ENCODE data around the gene ADAMTS12. TPM values are rescaled to one million over a fixed set of nuclear protein-coding genes. Genes with fewer than 3 reads are reported as not detected.

The ADAMTS12 gene
- total RNA-seq, 6 experiments from 2014 or later, result 42.2 to 49.7 (median 47.2) TPM

- no peak overlapping the region for H3K4me3 Mint-ChIP-seq
- H3K27me3 Mint-ChIP-seq (ENCODE audit: insufficient read depth), result peaks cover 2% of the 10 kb centered on the region; the same call in 1 of the 2 replicates
- DNase-seq, result no peak
- no peaks in the 10 kb centered on the region for H3K9me3 Mint-ChIP-seq
- peaks cover 48% of the 10 kb centered on the region for H3K4me1 Mint-ChIP-seq (ENCODE audit: low read depth)
- no peak for TF ChIP-seq CTCF (IDR thresholded peaks at IDR 0.05)
- no peak overlapping the region for H3K27ac Mint-ChIP-seq
- peaks cover 18% of the 10 kb centered on the region for H3K36me3 Mint-ChIP-seq (ENCODE audit: low read depth)
Measured at GRCh38 chr5:33721491-33722200, 170.1 kb downstream of the ADAMTS12 start.

DNA sequence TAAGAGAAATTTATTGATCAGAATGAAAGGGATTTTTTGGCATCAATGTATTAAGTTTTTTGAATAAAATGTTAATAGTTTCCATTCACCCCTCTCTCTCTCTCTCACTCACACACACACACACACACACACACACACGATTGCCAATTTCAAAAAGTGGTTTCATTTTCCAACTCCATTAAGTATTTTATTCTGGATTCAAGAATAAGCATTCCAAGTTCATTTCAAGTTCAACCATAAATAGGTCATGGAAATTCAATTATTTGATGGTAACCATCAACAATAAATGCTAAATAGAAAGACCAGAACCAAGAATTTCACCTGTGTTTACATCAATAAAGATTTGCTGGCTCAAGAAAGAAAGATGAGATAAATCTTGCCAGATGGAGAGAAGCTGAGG lies 171.6 kb downstream of the ADAMTS12 start:
- H3K4me1 Mint-ChIP-seq (ENCODE audit: low read depth), result peaks cover 36% of the 10 kb centered on the region
- H3K4me3 Mint-ChIP-seq, result no peak overlapping the region
- TF ChIP-seq CTCF (IDR thresholded peaks at IDR 0.05), result no peak
- no peak overlapping the region for H3K27ac Mint-ChIP-seq
- H3K36me3 Mint-ChIP-seq (ENCODE audit: low read depth), result peaks cover 14% of the 10 kb centered on the region
- peaks cover 6% of the 10 kb centered on the region; the same call in 1 of the 2 replicates for H3K9me3 Mint-ChIP-seq
- H3K27me3 Mint-ChIP-seq (ENCODE audit: insufficient read depth), result peaks cover 2% of the 10 kb centered on the region; the same call in 1 of the 2 replicates
- no peak for DNase-seq

DNA sequence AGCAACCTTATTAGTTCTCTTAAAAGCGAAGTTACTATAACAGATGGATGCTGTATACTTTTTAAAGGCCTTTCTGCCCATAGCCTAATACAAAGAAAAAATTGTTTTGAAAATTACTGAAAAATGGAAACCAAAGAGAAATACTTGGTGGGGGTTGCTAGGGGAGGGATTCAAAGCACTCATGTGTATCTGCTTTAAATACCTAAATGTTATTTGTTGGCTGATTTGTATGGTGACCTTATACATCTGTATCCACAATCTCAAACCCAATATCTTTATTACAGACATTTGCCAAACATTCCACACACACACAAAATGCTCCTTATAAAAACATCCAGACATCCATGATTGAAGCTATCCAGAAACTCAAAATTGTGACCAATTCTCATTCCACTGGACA lies 172.0 kb downstream of the ADAMTS12 start:
- H3K27me3 Mint-ChIP-seq (ENCODE audit: insufficient read depth), result peaks cover 2% of the 10 kb centered on the region; the same call in 1 of the 2 replicates

GRCh38 chr5:33715661-33716060 lies 176.1 kb downstream of the ADAMTS12 start:
- no peak overlapping the region for H3K4me3 Mint-ChIP-seq
- H3K27ac Mint-ChIP-seq, result no peak overlapping the region
- TF ChIP-seq CTCF (IDR thresholded peaks at IDR 0.05), result no peak
- H3K36me3 Mint-ChIP-seq (ENCODE audit: low read depth), result peaks cover 45% of the 10 kb centered on the region
- peaks cover 40% of the 10 kb centered on the region for H3K4me1 Mint-ChIP-seq (ENCODE audit: low read depth)
- DNase-seq, result no peak
- peaks cover 10% of the 10 kb centered on the region; the same call in 1 of the 2 replicates for H3K9me3 Mint-ChIP-seq
- H3K27me3 Mint-ChIP-seq (ENCODE audit: insufficient read depth), result no peaks in the 10 kb centered on the region

More for the DNA sequence above, 172.0 kb downstream of the ADAMTS12 start:
- Mint-ChIP-seq H3K9me3 (peaks cover 6% of the 10 kb centered on the region; the same call in 1 of the 2 replicates), H3K4me3 (no peak overlapping the region), H3K27ac (no peak overlapping the region), H3K4me1 (ENCODE audit: low read depth) (peaks cover 32% of the 10 kb centered on the region), H3K36me3 (ENCODE audit: low read depth) (peaks cover 14% of the 10 kb centered on the region)
- TF ChIP-seq CTCF (IDR thresholded peaks at IDR 0.05), result no peak
- DNase-seq, result no peak

- H3K27ac Mint-ChIP-seq, result no peak overlapping the region
- no peaks in the 10 kb centered on the region for H3K27me3 Mint-ChIP-seq (ENCODE audit: insufficient read depth)
- H3K9me3 Mint-ChIP-seq, result peaks cover 13% of the 10 kb centered on the region; the same call in 1 of the 2 replicates
- TF ChIP-seq CTCF (IDR thresholded peaks at IDR 0.05), result no peak
- peaks cover 54% of the 10 kb centered on the region for H3K36me3 Mint-ChIP-seq (ENCODE audit: low read depth)
- no peak for DNase-seq
- H3K4me1 Mint-ChIP-seq (ENCODE audit: low read depth), result peaks cover 24% of the 10 kb centered on the region
- H3K4me3 Mint-ChIP-seq, result no peak overlapping the region
Measured at GRCh38 chr5:33713136-33713765, 178.5 kb downstream of the ADAMTS12 start.
